SIG-M5 treated with dmso at 0.1 percent for 504 hours (cell line): ENCODE measurements around the gene ZNF132.
A peak's percentile ranks its signal among the peaks of the same experiment; 100 is the strongest.
"Not testable (repeated sequence)": the region's sequence is repeated elsewhere in the genome, so short reads cannot be mapped to it uniquely, and the experiment has no call there.

ENCODE experiments used
- DNase-seq: peaks from one replicate; lab custom pipeline; 2025; ENCODE audit not compliant: unreplicated experiment; lab: John Stamatoyannopoulos, UW

The ZNF132 gene

DNA sequence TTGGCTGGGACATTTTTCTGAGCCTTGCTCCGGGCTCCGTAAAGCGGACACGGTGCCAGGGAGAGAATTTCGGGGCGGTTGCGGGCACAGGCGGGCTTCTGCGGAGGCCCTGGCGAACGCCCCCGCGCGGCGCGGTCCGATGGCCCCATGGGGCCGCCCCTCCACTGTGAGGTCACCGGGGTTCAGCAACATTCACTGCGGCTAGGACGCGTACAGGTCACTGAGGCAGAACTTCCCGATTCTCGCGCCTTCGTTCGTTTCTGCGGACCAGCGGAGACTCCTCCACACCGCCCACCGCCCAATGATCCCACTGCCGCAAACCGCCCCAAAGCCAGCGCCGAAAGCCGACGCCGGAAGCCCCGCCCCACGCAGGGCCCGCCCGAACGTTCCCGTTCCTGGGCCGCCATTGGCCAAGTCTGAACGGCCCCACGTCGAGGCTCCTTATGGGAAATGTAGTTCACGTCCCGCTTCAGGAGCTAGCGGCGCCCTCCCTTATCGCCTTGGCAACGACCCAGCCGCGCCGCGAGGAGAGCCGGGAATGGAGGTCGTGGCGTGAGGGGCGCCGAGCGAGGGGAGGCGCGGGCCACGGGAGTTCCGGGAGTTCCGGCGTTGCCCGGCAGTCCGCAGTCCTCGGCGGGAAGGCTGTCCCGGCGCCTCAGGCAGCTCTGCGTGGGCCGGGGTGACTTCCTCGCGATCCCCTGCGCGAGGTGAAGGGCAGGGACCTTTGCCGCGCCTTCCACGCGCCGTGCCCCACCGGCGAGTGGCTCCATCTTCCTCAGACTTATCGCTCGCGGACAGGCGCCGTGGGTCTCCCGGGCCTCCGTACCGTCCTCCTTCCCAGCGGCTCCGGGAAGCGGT, 31.6 kb downstream of the ZNF132 start, which contains the start of gene ZNF584:
Gene ZNF584 (plus strand): TSS at position 498 of the 858 bp plus-strand sequence. CDS start 499 bp downstream, outside the sequence.
- peak; percentile 96 for DNase-seq

DNA sequence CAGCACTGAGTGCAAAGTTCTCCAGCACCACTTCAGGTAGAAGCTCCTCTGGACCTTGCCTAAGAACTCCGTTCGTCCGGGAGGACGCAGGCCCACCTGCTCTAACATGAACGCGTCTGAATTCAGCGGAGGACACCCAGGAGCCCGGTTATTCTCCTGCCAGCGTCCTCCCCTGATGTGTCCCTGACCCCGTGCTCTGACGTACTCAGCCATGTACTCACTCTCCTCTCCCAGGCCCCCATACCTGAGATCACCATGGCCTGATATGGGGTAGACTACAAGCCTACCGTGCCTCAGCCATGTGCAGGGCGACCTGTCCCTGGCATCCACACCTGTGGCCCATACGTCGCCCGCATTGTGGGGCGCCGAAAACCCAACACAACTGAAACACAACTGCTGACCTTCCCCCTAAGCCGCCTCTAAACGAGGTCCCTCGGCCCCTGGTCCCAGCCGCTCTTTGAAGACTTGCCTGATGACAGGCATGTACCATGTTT, 32.2 kb downstream of the ZNF132 start:
- no peak for DNase-seq

DNA sequence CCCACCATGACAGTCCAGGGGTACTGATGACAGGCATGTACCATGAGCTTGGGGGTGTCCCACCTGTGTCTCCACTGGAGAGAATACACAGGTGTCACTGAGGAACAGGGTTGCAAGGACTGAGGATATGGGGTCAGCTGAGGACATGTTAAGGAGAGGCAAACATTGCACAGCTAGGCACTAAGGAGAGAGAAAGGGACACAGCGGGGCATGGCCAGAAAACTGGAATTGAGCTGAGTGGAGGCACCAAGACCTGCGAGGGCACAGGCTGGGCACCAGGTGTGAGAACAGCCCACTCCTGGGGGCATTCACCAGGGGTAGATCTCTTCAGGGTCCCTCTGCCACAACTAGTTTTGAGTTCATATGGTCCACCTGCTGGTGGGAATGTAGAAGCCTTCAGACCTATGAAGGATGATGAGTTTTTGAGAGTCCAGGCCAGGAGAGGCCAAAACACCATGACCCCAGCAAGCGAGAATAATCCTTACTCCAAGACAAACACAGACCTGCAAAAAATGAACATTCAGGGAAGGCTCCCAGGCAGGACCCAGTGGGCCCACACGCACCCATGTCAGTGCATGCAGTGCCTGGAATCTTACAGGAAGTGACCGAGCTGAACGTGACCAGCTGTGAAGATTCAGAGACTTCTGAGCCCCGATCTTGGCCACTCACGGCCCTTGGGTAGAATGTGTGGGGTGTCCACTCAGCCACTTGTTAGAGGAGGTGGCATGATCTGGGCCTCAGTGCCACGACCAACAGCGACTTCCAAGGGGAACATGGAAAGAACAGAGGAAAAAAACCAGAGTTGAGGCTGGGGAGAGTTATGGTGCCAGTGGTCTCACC, 32.9 kb downstream of the ZNF132 start:
- no peak for DNase-seq

DNA sequence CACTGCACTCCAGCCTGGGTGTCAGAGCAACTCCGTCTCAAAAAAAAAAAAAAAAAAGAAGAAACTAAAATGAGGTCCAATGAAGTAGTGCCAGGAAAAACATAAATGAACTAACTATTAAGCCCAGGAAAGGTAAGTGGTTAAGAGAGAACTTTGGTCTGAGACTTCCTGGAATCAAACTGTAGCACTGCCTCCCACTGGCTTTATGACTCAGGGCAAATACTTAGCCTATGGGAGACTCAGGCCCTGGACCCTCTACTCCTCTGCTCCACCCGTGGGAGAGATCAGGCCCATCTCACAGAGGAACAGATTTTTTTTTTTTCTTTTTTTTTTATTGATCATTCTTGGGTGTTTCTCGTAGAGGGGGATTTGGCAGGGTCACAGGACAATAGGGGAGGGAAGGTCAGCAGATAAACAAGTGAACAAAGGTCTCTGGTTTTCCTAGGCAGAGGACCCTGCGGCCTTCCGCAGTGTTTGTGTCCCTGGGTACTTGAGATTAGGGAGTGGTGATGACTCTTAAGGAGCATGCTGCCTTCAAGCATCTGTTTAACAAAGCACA, 36.0 kb downstream of the ZNF132 start:
- not testable (repeated sequence) for DNase-seq

DNA sequence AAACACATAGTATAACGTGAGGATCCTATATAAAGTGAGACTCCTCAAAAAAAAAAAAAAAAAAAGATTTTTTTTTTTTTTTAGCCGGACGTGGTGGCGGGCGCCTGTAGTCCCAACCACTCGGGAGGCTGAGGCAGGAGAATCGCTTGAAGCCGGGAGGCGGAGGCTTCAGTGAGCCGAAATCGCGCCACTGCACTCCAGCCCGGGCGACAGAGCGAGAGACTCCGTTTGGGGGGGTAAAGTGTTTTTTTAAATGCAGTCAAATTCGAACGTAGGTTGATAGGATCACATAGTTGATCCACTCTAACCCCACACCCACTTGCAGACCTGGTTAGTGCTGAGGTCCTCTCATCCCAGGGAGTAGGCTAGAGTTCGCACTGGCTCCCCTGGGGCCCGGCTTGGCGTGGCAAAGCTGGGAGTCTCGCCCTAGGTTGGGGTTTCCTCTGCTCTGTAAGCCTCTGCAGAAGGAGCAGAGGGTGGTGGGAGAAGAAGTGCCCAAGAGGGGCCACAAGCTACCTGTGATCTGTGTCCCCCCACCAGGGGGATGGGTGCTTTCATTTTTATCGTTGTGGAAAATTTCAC, 38.0 kb downstream of the ZNF132 start:
- no peak for DNase-seq

DNA sequence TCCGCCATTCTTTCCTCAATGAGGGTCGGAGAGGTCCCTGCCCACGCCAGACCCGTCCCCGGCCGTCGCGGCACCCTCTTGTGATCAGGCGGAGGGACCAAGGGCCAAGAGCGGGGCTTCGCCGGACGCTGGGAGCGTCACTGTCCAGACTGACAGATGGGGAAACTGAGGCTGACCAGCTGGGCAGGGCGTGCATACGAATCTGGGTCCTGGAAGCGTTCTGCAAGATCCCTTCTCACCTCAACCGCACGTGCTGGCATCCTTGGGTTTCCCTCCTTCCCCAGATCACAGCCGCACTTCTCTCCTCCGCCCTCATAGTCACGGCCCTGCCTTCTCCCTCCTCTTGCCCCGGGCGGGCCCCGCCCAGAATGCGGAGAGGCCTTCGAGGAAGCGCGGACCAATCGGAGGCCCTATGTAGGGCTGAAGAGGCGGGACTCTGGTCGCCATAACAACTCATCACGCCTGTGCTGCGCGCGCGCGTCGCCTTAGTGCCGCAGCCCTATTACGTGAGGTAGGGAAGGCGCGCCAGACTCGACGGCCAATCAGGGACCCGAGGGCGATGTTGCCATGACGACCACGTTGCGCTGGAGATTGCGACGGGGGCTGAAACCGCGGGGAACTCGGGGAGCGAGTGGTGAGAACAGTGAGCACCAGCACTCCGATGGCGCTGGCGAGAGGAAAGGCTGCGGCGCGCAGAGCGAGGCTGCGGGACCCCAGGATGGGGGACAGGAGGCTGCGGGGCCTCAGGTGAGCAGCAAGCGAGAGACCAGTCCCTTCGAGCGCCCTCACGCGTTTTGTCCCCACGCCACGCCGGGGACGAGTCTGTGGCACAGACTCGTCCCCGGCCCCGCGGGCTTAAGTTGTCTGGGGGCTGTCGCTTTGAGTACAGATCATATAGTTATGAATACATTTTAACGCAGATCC, 38.8 kb downstream of the ZNF132 start:
- DNase-seq, result peak; percentile 97

DNA sequence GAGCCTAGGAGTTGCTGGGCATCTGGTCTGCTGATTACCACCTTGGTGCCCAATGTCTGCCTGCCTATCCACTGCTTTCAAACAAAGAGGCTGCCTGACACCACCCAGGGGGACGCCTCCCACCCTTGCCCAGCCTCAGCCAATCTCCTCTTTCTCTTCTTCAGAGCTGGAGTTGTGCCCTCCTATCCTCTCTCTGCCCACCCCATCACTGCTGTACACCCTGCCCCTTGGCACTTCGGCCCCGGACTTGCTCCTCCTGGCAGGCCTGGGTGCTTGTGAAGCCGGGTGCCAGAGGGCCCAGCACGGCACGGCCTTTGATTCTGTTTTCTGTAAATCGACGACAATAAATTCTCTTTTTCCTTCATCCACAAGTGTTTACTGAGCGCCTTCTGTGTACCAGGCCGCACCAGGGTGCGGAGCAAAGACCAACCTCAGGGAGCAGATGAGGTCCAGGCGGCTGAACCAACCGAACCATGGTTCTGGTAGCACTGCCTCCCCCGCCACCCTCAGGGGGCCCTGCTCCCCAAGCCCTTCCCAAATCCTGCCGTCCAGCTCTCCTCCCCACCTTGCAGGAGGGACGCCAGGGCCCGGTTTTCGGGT, 39.5 kb downstream of the ZNF132 start:
- no peak for DNase-seq

DNA sequence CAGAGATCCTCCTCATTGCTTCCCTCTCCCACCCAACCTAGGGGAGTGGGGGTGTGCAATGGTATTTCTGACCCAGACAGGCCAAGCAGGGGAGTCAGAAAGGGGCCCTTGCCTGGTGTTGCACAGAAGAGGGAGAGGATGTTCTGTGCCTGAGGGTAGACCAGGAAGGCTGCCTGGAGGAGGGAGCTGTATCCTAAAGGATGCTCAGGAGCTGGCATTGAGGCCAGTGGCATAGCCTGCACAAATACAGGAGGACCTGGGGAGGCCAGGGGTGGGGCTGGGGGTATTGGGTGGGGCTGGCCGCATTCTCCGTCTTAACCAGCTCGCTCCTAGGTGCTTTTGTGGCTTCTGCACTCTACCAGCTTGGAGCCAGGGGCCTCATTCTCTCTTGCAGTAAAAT, 40.0 kb downstream of the ZNF132 start:
- DNase-seq, result no peak

DNA sequence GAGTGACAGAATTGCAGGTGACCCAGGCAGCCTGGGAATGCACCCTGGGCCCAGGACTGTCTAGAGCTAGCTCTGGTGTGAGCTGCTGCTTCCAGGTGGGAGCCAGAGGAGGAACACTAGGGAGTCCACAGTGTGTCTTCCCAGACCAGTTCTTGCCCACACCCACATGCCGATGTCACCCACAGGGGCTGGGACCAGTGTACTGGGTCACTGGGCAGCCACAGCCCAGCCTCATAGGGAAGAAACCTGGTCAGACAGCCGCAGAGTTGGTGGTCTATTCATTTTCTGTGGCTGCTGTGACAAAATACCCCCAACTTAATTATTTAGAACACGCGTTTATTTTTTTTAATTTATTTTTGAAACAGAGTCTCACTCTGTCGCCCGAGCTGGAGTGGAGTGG, 41.4 kb downstream of the ZNF132 start:
- DNase-seq, result no peak

DNA sequence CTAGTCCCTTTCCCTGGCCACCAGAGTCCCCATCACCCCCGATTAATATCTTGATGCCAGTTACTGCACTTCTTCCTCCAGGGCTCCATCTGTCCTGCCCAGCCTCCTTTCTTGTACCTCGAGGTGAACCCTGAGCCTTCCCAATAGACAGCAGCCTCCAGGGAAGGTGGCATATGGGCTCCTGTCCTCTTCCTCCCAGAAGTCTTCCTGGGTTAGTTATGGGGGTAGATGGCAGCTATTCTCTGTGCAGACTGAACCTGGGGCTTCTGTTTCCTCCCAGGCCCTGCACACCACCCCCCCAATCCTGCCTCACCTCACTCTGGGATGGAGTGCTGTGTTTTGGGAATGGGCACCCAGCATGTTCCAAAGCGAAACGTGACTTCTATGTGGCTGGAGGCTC, 41.9 kb downstream of the ZNF132 start:
- DNase-seq, result no peak

DNA sequence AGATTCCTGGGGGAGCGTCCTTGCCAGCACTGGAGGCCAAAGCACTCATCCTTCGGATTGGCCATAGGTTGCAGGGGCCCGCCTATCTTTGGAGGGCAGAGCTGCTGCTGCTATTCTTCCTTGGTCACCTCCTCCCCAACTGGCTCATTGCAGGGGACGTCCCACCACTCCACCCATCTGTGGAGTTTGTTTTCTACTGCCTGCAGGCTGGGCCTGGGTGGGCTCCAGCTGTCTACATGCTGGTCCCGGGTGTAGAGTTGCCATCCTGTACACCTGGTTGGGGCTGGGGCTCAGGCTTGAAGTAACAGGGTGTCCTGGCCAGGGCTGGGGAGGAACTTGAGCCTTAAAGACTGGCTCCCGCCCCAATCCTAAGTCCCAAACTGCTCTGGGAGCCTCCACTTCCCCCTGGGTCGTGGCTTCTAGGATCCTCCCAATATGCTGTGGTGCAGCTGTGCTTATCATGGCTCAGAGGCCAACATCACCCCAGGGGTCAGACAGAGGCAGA, 42.4 kb downstream of the ZNF132 start:
- DNase-seq, result no peak

DNA sequence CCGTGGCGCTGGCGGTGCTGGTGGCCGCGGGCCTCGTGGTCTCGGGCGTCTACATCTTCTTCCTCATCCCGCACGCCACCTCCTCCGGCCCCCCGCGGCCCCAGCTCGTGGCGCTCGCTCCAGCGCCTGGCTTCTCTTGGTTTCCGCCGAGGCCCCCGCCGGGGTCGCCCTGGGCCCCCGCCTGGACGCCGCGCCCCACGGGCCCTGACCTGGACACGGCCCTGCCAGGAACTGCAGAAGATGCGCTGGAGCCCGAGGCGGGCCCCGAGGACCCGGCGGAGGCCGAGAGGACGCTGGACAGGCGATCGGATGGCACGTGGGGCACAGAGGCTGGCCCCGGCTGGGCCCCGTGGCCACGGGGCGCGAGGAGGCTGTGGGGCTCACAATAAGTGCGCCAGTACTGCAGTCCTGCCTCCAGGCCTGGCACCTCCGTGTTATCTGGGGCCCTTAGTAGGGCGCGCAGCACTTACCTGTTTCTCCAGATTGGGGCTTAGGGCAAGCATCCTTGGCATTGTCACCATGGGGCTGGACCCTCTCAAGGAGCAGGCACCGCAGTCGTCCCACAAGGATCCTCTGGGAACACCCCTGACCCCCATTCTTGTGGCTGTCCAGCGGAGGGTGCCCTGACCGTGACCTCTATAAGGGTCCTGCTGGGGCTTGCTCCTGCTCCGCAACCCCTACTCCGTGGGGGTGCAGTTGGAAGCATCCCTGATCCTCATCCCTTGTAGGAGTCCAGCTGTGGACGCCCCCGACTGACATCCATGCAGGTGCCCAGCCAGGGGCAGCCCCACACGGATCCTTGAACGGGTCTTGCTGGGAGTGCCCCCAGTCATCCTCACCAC, 43.0 kb downstream of the ZNF132 start:
- DNase-seq, result no peak

DNA sequence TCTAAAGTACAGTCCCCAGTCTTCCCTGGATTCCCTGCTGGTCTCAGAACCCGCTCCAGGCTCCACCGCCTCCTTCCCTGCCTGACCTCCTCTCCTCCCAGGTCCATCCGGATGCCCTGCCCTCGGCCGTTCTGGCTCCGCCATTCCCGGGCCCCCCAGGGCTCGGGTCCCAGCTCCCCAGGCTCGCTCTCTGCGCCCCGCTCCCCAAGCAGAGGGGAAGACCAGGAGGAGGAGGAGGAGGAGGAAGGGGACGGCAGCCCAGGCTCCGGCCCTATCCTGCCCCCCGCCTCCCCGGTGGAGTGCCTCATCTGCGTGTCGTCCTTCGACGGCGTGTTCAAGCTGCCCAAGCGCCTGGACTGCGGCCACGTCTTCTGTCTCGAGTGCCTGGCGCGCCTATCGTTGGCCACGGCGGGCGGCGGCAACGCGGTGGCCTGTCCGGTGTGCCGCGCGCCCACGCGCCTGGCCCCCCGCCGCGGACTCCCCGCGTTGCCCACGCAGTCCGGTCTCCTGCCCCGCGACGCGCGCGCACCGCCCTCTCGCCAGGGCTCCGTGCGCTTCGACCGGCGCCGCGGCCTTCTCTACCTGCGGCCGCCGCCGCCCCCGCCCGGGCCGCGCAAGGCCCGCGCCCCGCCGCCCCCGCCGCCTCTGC, 43.9 kb downstream of the ZNF132 start:
- no peak for DNase-seq

DNA sequence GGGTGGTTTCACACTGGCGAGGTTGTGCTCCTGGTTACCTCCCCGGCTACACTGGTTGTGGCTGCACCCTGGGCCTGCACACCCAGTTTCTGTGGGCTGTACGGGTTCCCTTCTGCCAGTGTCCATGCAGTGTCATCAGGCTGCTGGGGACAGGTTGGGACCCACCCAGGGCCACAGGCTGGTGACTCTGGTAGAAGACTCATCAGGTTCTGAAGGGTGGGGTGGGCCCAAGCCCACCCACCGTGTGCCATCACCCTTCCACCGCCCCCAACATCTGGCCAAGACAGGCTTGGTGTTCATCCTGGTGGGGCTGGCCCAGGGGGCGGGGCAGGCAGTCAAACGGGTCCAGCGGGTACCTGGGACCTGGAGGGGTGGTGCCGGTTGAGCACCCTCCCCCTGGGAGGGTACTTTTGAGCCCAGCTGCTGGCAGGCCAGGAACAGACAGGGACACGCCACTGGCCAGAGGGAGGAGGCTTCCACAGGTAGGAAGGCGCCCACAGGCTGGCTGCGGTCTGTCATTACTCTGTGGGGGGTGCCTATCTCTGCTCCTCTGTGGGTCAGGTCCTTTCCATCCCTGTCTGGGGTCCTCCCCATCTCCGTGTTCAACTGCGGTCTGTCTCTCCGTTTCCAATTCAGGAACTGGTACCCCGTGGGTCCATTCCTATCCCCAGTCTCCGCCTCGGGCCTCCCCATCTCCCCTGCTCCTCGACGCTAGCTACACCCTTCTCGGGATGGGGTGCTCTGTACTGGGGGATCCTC, 44.6 kb downstream of the ZNF132 start, which contains the start of gene RNF225:
Gene RNF225 (plus strand): TSS at position 437 of the 759 bp plus-strand sequence. CDS start 434 bp downstream, outside the sequence.
- peak; percentile 19 for DNase-seq

DNA sequence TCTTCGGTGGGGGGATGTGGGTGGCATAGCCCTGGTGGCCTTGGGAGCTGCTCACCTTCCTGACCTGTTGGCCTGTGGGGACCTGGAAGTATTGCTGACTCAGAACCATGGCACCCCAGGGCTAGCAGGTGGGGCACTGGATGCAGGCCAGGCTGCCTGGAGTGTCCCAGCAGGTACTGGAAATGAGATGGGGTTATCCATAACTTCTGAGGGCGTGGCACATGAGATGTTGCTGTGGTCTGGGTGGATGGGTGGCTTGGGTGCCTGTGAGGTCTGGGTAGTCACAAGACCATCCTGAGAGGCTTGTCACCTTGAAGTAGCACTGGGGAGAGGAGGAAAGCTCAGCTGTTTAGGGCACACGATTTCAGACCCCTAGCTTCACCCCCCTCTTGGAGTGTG, 45.1 kb downstream of the ZNF132 start:
- DNase-seq, result no peak

DNA sequence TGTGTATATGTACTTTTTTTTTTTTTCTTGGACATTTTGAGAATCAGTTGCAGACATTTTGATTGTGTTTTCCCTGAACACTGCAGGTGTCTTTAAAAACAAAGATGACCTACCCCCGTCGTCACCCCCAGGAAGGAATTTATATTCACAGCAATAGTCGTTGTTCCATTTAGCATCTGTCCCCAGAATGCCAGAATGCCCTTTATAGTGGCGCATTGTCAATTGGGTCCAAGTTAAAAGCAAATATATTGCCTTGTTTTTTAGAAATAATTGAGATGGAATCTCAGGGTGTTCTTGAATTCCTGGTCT, 46.3 kb downstream of the ZNF132 start:
- DNase-seq, result no peak

DNA sequence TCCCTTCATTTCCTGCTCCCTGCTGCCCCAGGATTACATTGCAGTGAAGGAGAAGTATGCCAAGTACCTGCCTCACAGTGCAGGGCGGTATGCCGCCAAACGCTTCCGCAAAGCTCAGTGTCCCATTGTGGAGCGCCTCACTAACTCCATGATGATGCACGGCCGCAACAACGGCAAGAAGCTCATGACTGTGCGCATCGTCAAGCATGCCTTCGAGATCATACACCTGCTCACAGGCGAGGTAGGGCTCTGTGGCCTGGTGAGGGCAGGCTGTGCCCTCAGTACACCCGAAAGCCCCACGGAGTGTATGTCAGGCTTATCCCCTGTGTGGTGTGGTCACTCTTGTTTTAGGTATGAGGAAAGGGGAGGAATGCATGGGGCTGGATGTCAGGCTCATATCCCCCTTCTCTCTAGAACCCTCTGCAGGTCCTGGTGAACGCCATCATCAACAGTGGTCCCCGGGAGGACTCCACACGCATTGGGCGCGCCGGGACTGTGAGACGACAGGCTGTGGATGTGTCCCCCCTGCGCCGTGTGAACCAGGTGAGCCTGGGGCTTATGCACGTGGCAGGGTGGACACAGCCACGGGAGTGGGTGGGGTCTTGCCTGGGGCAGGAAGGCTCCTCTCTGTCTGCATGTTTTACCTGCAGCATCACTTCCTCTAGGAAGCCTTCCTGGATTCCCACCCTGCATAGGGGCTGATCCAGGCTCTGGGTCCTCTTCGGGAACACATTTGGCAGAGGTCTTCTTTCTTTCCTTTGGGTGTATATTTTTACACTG, 46.8 kb downstream of the ZNF132 start:
- DNase-seq, result no peak
